Stimulated activated naive B cell treated with anti-CD40 and anti-IgM and Interleukin-4, amounts not matched to agents 10 μg/mL and 1 μg/mL and 100 μg/mL, for 72 hours (primary cell): ENCODE data around the gene IGF2.

Source experiments
- ATAC-seq, 2 donors: fragments of 150-1000 bp; cut with Tn5 transposase; replicated peaks; 2 replicates each; pipeline ENCODE4 v1.10.0; 2021; ENCODE audit warnings: moderate library complexity in 1 of 2
- DNase-seq: peaks from one replicate; pipeline ENCODE4 v3.0.0; 2021
- H3K27ac Mint-ChIP-seq: one replicate; pipeline ENCODE4 v1.8.0; 2022; ENCODE audit warnings: mild to moderate bottlenecking, mixed read lengths
- H3K27me3 Mint-ChIP-seq, 2 donors: one replicate each; pipeline ENCODE4 v1.8.0; 2022; ENCODE audit warnings: mixed read lengths in 2 of 2
- H3K36me3 Mint-ChIP-seq, 2 donors: one replicate each; pipeline ENCODE4 v1.8.0; 2022; ENCODE audit warnings: mixed read lengths in 2 of 2, mild to moderate bottlenecking in 1 of 2
- H3K4me1 Mint-ChIP-seq, 2 donors: one replicate each; pipeline ENCODE4 v1.8.0; 2022; ENCODE audit warnings: mixed read lengths in 2 of 2, mild to moderate bottlenecking in 1 of 2
- H3K4me3 Mint-ChIP-seq, 2 donors: one replicate each; pipeline ENCODE4 v1.8.0; 2022; ENCODE audit warnings: mild to moderate bottlenecking in 2 of 2, mixed read lengths in 2 of 2, moderate library complexity in 1 of 2
- H3K9me3 Mint-ChIP-seq, 2 donors: one replicate each; pipeline ENCODE4 v1.8.0; 2022; ENCODE audit warnings: mixed read lengths in 2 of 2, mild to moderate bottlenecking in 1 of 2

IGF2 gene

GRCh38 chr11:2164861-2165555 lies 25.8 kb upstream of the IGF2 start:
- ATAC-seq (no peak), DNase-seq (no peak)
- Mint-ChIP-seq H3K4me3 (no peak overlapping the region), H3K4me1 (no peaks in the 10 kb centered on the region), H3K36me3 (no peaks in the 10 kb centered on the region), H3K9me3 (no peaks in the 10 kb centered on the region), H3K27ac (peak overlapping the region; percentile 42), H3K27me3 (peaks cover 26 to 57% of the 10 kb centered on the region in 2 donors)

GRCh38 chr11:2164081-2164480 lies 24.9 kb upstream of the IGF2 start:
- no peaks in the 10 kb centered on the region for H3K36me3 Mint-ChIP-seq
- no peak for DNase-seq
- H3K27me3 Mint-ChIP-seq, result peaks cover 26 to 62% of the 10 kb centered on the region in 2 donors
- no peak overlapping the region for H3K4me3 Mint-ChIP-seq
- ATAC-seq, result no peak
- H3K27ac Mint-ChIP-seq, result no peak overlapping the region
- no peaks in the 10 kb centered on the region for H3K4me1 Mint-ChIP-seq
- H3K9me3 Mint-ChIP-seq, result no peaks in the 10 kb centered on the region

- H3K27ac Mint-ChIP-seq, result no peak overlapping the region
- H3K36me3 Mint-ChIP-seq, result no peaks in the 10 kb centered on the region
- no peak overlapping the region for H3K4me3 Mint-ChIP-seq
- DNase-seq (no peak), ATAC-seq (no peak)
- no peaks in the 10 kb centered on the region for H3K4me1 Mint-ChIP-seq
- H3K9me3 Mint-ChIP-seq, result no peaks in the 10 kb centered on the region
- peaks cover 26 to 60% of the 10 kb centered on the region in 2 donors for H3K27me3 Mint-ChIP-seq
These were observed 24.3 kb upstream of the IGF2 start for GRCh38 chr11:2163428-2163978.

DNA sequence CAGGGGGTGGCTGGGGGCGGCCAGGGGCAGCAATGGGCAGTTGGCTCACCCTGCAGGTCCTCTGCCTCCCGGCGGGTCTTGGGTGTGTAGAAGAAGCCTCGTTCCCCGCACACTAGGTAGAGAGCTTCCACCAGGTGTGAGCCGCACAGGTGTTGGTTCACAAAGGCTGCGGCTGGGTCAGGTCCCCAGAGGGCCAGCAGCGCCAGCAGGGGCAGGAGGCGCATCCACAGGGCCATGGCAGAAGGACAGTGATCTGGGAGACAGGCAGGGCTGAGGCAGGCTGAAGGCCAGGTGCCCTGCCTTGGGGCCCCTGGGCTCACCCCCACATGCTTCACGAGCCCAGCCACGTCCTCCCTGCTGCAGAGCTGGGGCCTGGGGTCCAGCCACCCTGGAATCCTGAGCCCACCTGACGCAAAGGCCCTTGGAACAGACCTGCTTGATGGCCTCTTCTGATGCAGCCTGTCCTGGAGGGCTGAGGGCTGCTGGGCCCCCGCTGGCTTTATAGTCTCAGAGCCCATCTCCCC lies 21.6 kb upstream of the IGF2 start, which contains the start of gene INS:
Gene INS, minus strand, starts transcription at position 474 of the 524 bp plus-strand sequence. Its CDS starts 238 bp downstream, at position 236.
- ATAC-seq, result no peak
- no peak for DNase-seq
- peaks cover 22 to 47% of the 10 kb centered on the region in 2 donors for H3K27me3 Mint-ChIP-seq
- no peak within 1 kb of the TSS for H3K27ac Mint-ChIP-seq
- no peaks in the 10 kb centered on the region for H3K4me1 Mint-ChIP-seq
- H3K4me3 Mint-ChIP-seq, result no peak within 1 kb of the TSS
- H3K9me3 Mint-ChIP-seq, result no peaks in the 10 kb centered on the region
- H3K36me3 Mint-ChIP-seq, result no peaks in the 10 kb centered on the region

DNA sequence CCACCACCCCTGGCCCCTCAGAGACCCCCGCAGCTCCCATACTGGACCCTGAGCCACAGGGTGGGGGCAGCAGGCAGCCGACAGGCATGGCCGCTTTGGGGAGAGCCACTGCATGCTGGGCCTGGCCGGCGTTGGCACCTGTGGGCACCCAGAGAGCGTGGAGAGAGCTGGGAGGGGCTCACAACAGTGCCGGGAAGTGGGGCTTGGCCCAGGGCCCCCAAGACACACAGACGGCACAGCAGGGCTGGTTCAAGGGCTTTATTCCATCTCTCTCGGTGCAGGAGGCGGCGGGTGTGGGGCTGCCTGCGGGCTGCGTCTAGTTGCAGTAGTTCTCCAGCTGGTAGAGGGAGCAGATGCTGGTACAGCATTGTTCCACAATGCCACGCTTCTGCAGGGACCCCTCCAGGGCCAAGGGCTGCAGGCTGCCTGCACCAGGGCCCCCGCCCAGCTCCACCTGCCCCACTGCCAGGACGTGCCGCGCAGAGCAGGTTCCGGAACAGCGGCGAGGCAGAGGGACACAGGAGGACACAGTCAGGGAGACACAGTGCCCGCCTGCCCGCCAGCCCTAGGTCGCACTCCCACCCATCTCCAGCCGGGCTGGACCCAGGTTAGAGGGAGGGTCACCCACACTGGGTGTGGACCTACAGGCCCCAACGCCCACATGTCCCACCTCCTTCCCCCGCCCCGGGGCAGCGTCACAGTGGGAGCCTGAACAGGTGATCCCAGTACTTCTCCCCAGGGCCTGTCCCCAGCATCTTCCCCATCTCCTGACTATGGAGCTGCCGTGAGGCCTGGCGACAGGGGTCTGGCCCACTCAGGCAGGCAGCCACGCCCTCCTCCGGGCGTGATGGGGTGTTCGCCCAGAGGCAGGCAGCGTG lies 20.6 kb upstream of the IGF2 start:
- Mint-ChIP-seq H3K4me1 (no peaks in the 10 kb centered on the region), H3K4me3 (no peak overlapping the region), H3K27me3 (peaks cover 22 to 44% of the 10 kb centered on the region in 2 donors), H3K9me3 (no peaks in the 10 kb centered on the region), H3K36me3 (no peaks in the 10 kb centered on the region), H3K27ac (no peak overlapping the region)
- DNase-seq (no peak), ATAC-seq (no peak)

DNA sequence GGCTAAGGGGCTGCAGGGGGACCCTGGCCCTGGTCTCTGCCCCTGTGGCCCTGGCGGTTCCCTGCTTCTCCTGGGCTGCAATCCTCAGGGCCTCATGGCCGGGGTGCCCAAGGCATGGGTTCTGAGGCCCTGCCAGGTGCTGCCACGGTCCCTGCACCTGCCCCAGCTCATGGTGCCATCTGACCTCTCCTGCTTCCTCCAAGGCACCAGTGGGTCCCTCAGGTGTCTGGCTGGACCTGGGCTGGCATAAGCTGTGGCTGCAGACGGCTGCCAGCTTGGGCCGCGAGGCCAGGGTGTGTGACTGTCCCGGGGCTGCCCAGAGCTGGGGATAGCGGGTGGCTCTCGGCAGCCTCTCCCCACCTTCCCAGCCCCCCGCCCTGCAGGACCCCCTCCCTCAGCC lies 19.8 kb upstream of the IGF2 start:
- ATAC-seq (no peak), DNase-seq (no peak)
- H3K27me3 Mint-ChIP-seq, result peaks cover 19 to 50% of the 10 kb centered on the region in 2 donors
- no peaks in the 10 kb centered on the region for H3K9me3 Mint-ChIP-seq
- H3K27ac Mint-ChIP-seq, result no peak overlapping the region
- H3K4me3 Mint-ChIP-seq, result no peak overlapping the region
- no peaks in the 10 kb centered on the region for H3K4me1 Mint-ChIP-seq
- no peaks in the 10 kb centered on the region for H3K36me3 Mint-ChIP-seq

DNA sequence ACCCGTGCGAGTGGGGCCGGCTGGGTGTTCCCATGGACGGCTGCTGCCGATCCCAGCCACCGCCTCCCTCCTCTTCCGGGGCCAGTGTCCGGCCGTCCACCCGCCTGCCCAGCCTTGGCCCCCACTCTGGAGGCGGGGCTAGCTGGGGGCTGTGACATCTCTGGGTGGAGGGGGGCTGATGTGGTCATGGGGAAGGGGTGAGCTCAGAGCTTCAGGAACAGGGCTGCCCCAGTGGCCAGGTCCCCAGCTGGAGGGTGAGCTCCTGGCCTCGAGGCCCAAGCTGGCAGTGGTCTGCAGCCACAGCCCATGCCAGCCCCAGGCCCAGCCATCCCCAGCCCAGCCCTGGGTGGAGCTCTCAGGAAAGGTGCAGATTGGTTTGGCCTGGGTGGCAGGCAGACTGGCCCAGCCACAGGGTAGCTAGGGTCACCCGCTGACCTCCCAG lies 19.1 kb upstream of the IGF2 start:
- Mint-ChIP-seq H3K4me1 (no peaks in the 10 kb centered on the region), H3K27ac (no peak overlapping the region), H3K36me3 (no peaks in the 10 kb centered on the region), H3K4me3 (no peak overlapping the region), H3K27me3 (peaks cover 15 to 50% of the 10 kb centered on the region in 2 donors), H3K9me3 (no peaks in the 10 kb centered on the region)
- ATAC-seq (no peak), DNase-seq (no peak)

DNA sequence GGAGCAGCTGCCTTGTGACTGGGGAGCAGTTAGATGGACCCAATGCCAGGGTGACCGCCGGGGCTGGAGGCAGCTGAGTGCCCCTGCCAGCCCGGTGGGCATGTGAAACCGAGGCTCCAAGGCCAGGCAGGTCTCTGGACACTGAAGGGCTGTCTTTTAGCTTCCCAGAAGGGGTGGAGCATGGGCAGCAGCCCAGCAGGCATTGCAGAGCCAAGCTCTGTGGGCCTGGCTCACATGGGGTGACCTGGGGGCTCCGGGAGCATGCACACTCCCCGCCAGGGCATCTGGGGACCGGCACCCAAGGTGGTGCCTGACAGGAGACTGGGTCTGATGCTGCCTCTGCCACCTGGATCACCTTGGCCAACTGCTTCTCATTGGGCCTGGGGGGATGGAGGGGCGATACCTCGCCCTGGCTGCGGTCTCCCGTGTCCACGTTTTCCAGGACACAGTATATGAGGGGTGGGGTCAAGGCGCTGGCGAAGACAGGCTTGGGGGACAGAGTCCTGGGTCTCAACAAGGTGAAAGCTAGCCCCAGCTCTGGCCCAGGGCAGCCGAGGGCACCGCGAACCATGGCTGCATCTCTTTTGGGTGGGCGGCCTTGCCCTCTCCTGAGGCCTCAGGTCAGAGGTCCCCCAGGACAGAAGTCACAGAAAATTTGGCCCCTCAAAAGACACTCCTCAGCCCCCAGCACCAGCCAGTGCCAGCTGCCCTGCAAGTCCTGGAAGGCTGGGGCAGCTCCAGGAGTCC lies 18.3 kb upstream of the IGF2 start:
- ATAC-seq, result no peak
- no peak for DNase-seq
- H3K27me3 Mint-ChIP-seq, result peaks cover 9 to 46% of the 10 kb centered on the region in 2 donors
- no peak overlapping the region for H3K27ac Mint-ChIP-seq
- no peak overlapping the region for H3K4me3 Mint-ChIP-seq
- no peaks in the 10 kb centered on the region for H3K4me1 Mint-ChIP-seq
- H3K9me3 Mint-ChIP-seq, result no peaks in the 10 kb centered on the region
- H3K36me3 Mint-ChIP-seq, result no peaks in the 10 kb centered on the region

DNA sequence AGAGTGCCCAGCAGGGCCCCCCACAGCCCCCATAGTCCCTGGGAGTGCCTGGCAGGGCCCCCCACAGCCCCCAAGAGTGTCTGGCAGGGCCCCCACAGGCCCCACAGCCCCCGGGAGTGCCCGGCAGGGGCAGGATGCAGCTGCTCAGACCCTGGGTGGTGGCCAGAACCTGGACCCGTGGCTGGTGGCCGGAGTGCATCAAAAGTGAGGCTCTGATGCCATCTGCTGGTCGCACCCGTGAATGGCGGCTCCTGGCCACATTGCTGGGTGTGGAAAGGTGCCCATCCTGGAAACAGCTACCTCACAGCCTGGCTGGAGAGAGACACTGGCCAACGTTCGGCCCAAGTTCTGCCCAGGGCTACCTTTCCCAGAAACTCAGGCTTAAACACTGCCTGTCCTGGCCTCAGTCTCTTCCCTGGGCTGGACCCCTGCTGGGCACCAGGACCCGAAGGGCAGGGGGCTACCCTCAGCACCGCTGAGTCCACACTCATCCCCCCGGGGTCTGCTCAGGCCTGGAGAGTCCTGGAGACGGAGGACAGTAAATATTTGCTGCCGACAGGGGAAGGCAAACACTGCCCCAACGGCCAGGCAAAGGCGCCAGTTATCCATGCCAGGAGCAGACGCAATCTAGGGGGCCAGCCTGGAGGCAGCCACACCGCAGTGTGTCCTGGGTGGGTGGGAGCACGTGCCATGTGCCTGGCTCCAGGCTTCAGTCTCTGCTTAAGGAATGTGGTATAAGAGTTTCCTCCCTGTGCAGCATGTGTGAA lies 17.4 kb upstream of the IGF2 start:
- DNase-seq (peak; percentile 51), ATAC-seq (peak; percentile 60 to 70)
- no peaks in the 10 kb centered on the region for H3K9me3 Mint-ChIP-seq
- peaks cover 6 to 43% of the 10 kb centered on the region in 2 donors for H3K27me3 Mint-ChIP-seq
- H3K27ac Mint-ChIP-seq, result no peak overlapping the region
- H3K4me1 Mint-ChIP-seq, result peaks cover 5% of the 10 kb centered on the region in 2 donors
- H3K36me3 Mint-ChIP-seq, result no peaks in the 10 kb centered on the region
- no peak overlapping the region for H3K4me3 Mint-ChIP-seq

GRCh38 chr11:2155511-2155910 lies 16.3 kb upstream of the IGF2 start:
- Mint-ChIP-seq H3K27ac (no peak overlapping the region), H3K4me3 (no peak overlapping the region), H3K36me3 (no peaks in the 10 kb centered on the region), H3K27me3 (peaks cover 15 to 53% of the 10 kb centered on the region in 2 donors), H3K9me3 (no peaks in the 10 kb centered on the region), H3K4me1 (peaks cover 12 to 14% of the 10 kb centered on the region in 2 donors)
- no peak for DNase-seq
- no peak for ATAC-seq

DNA sequence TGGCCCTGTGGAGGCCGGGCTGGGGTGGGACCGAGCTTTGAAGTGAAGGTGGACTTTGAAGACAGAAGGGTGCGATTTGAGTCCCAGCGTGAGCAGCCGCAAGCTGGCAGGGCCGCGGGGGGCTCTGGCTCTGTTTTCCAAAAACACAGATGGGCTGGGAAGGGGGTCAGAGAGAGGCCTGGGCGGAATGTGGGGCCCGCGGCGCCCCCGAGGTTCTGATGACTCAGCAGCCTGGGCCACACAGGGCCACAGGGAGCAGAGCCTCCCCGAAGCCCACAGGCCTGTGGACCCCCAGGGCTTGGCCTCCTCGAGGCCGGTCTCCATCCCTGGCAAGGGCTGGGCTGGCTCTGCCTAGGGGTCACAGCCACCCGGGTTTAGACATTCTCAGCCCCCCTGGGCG lies 15.7 kb upstream of the IGF2 start:
- Mint-ChIP-seq H3K27ac (no peak overlapping the region), H3K36me3 (no peaks in the 10 kb centered on the region), H3K27me3 (peaks cover 21 to 53% of the 10 kb centered on the region in 2 donors), H3K4me1 (peaks cover 12 to 14% of the 10 kb centered on the region in 2 donors), H3K9me3 (no peaks in the 10 kb centered on the region), H3K4me3 (no peak overlapping the region)
- DNase-seq (no peak), ATAC-seq (no peak)

DNA sequence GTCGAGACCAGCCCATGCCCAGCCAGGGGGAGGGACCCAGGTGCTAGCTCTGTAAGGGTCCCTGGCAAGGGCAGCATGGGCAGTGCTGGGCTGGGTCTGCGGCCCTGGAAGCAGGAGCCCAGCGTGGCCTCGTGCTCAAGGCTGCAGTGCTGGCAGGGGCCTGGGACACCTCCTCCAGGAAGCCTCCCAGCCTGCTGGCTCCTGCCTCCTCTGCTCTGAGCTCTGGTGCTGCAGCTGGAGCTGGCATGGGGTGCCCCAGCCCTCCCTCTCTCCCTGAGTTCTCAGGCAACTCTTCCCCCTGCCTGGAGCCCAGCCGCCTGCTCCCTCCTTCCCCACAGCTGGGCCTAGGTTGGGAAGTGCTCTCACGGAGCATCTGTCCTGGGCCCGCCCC lies 15.0 kb upstream of the IGF2 start:
- Mint-ChIP-seq H3K27ac (no peak overlapping the region), H3K4me3 (no peak overlapping the region), H3K4me1 (peaks cover 12 to 14% of the 10 kb centered on the region in 2 donors), H3K27me3 (peaks cover 24 to 56% of the 10 kb centered on the region in 2 donors), H3K36me3 (no peaks in the 10 kb centered on the region), H3K9me3 (no peaks in the 10 kb centered on the region)
- ATAC-seq (no peak), DNase-seq (no peak)

- H3K27ac Mint-ChIP-seq, result no peak overlapping the region
- no peak overlapping the region for H3K4me3 Mint-ChIP-seq
- H3K27me3 Mint-ChIP-seq, result peaks cover 29 to 61% of the 10 kb centered on the region in 2 donors
- H3K36me3 Mint-ChIP-seq, result no peaks in the 10 kb centered on the region
- ATAC-seq (no peak), DNase-seq (no peak)
- peaks cover 12 to 14% of the 10 kb centered on the region in 2 donors for H3K4me1 Mint-ChIP-seq
- no peaks in the 10 kb centered on the region for H3K9me3 Mint-ChIP-seq
These were observed 14.5 kb upstream of the IGF2 start for GRCh38 chr11:2153581-2154194.
